Fibroblast of the aortic adventitia (primary cell): Measurements from ENCODE around the gene CHEK1. TPM values are rescaled to one million over a fixed set of nuclear protein-coding genes. Genes with fewer than 3 reads are reported as not detected.

ENCODE experiments used
- DNase-seq: peaks from one replicate; pipeline ENCODE4 v3.0.0-alpha.2; 2010; ENCODE audit warnings: low read depth
- H3K4me3 ChIP-seq: 2 replicates; pipeline ENCODE4 v1.5.1; 2011; ENCODE audit warnings: low read depth, mild to moderate bottlenecking, control low read depth, low read length, moderate library complexity
- total RNA-seq: library from RNA; depleted of rRNA; stranded (reverse); fragments of >200 nt; gene quantifications from 2 replicates; pipeline ENCODE4 v1.2.3, GENCODE V29; 2012; ENCODE audit warnings: low replicate concordance
- TF ChIP-seq, protein P1 (sequence below): IDR thresholded peaks from 2 replicates; pipeline ENCODE4 v1.5.1; 2011; ENCODE audit warnings: mild to moderate bottlenecking, low read length, control low read depth, inconsistent platforms; ENCODE audit not compliant: insufficient read depth

CHEK1 gene
- total RNA-seq, 1 donor = 49.5 TPM

DNA sequence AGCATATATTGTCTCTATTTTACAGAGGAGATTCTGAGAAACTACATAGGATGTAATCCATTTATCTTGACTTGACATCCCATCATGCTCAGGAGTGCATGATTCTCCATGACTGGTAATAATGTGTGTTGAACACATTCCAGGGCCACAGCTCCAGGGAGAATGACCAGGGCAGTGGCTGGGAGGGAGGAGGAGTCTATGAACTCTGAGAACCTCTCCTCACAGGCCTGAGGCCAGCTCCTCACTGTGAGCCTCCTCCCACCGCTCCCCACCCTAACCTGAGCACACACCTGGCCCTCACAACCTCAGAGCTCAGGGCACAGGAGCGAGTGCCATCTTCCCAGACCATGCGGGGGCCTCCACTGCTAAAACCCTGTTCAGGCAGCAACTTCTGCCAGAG is 63.7 kb downstream of the CHEK1 start:
- DNase-seq = no peak
- no peak overlapping the region for H3K4me3 ChIP-seq
- TF ChIP-seq, protein P1, sequence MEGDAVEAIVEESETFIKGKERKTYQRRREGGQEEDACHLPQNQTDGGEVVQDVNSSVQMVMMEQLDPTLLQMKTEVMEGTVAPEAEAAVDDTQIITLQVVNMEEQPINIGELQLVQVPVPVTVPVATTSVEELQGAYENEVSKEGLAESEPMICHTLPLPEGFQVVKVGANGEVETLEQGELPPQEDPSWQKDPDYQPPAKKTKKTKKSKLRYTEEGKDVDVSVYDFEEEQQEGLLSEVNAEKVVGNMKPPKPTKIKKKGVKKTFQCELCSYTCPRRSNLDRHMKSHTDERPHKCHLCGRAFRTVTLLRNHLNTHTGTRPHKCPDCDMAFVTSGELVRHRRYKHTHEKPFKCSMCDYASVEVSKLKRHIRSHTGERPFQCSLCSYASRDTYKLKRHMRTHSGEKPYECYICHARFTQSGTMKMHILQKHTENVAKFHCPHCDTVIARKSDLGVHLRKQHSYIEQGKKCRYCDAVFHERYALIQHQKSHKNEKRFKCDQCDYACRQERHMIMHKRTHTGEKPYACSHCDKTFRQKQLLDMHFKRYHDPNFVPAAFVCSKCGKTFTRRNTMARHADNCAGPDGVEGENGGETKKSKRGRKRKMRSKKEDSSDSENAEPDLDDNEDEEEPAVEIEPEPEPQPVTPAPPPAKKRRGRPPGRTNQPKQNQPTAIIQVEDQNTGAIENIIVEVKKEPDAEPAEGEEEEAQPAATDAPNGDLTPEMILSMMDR = no peak

DNA sequence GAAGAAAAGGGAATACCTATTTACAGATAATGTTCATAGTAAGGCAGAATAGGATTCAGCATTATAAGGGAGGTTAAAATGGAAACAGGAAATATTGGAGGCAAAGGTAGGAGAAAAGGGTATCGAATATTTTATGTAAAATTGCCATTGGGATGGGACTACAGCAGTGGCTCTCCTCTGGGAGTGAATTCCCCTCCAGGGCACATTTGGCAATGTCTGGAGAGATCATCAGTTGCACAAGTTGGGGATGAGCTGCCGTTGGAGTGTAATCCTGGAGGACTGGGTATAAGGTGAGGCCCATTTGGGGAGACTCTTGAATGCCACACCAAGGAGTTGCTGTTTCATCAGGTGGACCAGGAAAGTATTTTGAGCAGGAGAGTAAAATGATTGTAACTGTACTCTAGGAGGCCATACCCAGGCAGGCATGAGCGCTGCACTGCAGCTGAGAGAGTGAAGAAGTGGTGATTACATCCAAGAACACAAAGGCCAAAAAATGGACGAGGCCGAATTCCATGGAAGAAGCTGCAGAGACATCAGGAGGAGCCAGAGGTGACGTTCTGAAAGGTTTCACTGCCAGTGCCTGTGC is 64.4 kb downstream of the CHEK1 start:
- H3K4me3 ChIP-seq = no peak overlapping the region
- no peak for DNase-seq
- TF ChIP-seq, protein P1 = no peak

DNA sequence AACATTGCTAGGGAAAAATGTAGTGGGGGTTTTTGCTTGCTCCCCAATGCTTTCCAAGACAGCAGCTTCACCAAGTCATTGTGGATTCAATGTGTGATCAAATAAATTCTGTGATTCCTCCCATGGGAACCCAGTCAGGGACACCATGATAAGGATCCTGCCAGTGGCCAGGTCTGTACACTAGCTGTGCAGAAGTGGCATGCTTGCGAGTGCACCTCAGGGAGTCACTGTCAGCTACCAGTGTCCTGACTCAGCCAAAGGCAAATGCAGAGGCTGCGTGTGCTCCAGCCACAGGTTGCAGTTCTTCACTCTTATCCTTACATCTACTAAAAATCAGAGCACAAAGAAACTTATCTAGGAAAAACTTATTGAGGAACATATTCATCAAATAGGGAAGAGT is 65.0 kb downstream of the CHEK1 start:
- DNase-seq = no peak
- no peak overlapping the region for H3K4me3 ChIP-seq
- TF ChIP-seq, protein P1 = no peak

DNA sequence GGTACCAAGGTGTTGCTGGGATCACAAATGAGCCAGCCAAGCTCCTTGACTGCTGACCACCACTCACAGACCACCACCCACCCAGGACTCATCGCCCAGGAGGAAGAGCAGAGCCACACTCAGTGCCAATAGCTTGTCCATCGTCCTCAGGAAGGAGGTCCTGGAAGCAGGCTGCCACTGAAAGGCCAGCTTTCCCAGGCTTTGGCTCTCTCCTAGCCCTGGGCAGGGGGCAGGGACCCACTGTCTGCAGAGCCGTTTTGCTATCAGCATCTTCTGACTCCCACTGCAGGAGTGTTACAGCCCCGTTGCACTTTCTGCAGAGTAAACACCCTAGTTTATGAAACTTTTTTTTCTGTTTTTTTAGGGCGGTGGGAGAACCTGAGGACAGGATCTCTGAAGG is 67.9 kb downstream of the CHEK1 start:
- DNase-seq = no peak
- TF ChIP-seq, protein P1 = no peak
- H3K4me3 ChIP-seq = no peak overlapping the region

DNA sequence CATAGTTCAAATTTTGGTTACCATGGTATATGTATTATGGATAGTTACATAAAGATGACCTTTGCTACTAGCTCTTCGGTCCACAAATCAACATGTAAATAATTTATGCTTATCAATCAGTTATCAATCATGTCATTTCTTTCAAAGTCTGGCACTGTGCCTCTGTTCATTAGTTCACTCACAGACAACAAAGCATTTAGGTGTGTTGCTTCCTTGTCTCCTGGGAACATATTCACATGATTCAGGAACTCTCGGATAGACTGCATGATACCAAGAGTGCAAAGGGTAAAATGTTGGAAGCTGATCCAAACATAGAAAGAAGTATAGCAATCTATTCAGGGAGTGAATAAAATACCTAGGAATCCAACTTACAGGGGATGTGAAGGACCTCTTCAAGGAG is 70.0 kb downstream of the CHEK1 start:
- DNase-seq = no peak
- H3K4me3 ChIP-seq = no peak overlapping the region
- TF ChIP-seq, protein P1 = no peak

DNA sequence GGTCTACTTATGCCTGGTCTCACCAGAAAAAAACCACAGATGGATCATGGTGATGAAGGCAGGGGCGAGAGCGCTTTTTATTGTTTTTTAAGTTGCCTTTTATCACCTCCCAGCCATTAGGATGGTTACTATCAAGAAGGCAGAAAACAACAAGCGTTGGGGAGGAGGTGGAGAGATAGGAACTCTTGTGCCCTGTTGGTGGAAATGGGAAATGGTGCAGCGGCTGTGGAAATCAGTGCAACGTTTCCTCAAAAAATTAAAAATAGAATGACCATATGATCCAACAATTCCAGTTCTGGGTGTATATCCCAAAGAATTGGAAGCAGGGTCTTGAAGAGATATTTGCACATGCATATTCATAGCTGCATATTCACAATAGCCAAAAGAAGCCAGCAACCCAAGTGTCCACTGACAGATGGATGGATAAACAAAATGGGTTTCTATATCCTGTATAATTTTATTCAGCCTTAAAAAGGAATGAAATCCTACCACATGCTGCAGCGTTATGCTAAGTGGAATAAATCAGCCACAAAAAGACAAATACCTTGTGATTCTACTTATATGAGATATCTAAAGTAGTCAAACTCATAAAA is 76.2 kb downstream of the CHEK1 start:
- TF ChIP-seq, protein P1 = no peak
- no peak overlapping the region for H3K4me3 ChIP-seq
- no peak for DNase-seq
